GM19395 (cell line): ENCODE data around the gene SOCS3.
A peak's percentile ranks its signal among the peaks of the same experiment; 100 is the strongest.

Experiments
- ATAC-seq: cut with Tn5 transposase; IDR thresholded peaks from one replicate; pipeline ENCODE4 v1.9.1; 2021; ENCODE audit warnings: mild to moderate bottlenecking, moderate library complexity; ENCODE audit not compliant: unreplicated experiment

SOCS3 gene, protein sequence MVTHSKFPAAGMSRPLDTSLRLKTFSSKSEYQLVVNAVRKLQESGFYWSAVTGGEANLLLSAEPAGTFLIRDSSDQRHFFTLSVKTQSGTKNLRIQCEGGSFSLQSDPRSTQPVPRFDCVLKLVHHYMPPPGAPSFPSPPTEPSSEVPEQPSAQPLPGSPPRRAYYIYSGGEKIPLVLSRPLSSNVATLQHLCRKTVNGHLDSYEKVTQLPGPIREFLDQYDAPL

GRCh38 chr17:78359997-78360370, at the start of gene SOCS3:
Gene SOCS3, minus strand, starts transcription at chr17:78360077. Its CDS starts 982 bp downstream, at chr17:78359095.
- peak; percentile 42 for ATAC-seq

GRCh38 chr17:78409191-78409928, 49.5 kb upstream of the SOCS3 start:
- no peak for ATAC-seq

DNA sequence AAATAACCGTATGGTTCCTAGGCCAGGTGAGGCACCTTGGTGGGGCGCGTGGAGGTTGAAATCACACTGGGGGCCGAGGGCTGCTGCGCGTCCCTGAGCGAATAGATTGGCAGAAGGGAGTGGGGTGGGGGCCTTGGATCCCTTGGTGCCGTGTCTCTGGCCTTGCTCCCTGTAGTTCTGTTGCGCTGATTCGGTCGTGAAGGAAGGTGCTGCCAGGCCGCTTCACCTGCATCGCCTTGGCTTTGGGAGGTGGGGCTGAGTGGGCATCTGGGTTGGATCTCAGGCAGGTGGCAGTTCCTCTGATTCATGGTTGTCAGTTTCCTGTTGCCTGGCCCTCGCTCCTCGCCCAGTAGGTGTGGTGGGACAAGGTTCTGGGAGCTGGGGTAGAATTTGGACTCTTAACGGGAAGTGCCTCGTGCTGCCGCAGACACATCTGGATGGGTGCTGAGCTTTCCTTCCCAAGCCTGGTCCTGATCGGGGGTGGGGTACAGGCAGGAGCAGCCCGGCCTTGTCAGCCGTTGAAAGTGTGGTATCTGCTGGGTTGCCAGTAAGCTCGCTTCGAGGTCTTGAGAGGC, 48.7 kb upstream of the SOCS3 start:
- ATAC-seq: no peak

- ATAC-seq: no peak
Observed at GRCh38 chr17:78407387-78408000, 47.6 kb upstream of the SOCS3 start.

- no peak for ATAC-seq
Observed at GRCh38 chr17:78406920-78407319, 47.0 kb upstream of the SOCS3 start.

DNA sequence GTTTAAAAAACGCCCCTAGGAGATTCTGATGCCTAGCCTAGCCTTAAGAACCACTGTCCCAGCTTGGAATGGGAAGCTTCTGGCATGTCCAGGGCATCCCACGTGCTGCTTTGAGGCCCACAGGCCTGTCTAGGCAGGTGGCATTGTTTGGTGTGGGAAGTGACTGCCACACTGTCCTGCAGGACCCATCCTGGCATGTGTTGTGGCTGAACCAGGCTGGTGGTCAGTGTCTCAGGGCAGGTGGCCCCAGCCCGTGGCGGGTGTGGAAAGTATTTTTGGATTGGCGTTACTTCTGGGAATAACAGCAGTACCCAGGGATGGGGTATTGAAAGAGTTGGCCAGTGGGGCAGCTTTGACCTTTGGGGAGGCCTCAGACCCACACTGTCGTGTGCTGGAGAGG, 46.5 kb upstream of the SOCS3 start:
- no peak for ATAC-seq

DNA sequence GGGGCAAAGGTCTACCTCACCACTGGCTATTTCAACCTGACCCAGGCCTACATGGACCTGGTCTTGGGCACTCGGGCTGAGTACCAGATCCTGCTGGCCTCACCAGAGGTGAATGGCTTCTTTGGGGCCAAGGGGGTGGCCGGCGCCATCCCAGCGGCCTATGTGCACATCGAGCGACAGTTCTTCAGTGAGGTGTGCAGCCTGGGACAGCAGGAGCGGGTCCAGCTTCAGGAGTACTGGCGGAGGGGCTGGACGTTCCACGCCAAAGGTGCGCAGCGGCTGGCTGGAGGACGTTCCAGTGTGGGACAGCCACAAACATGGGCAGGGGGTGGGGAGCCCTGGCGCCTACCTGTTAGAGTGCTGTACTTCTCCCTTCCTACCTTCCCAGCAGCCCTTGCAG, 43.9 kb upstream of the SOCS3 start:
- ATAC-seq: no peak

DNA sequence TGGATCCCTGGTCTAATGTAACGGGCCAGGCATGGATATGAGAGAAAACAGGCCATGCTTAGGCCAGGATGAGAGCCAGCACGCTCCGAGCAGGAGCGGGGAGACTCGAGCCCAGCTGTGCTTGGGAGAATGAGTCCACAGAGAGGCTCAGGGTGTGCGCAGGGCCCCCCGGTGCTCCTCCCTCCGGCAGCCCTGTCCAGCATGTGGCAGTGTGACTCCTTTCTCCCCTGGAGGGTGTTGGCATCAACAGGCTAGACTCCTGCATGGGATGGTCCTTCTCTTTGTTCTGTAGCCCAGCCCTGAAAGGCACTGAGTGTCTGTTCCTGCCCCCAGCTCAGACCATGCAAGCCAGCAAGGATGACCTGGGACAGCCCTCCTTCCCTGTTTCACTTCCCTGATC, 42.0 kb upstream of the SOCS3 start:
- no peak for ATAC-seq

GRCh38 chr17:78401246-78401645, 41.4 kb upstream of the SOCS3 start:
- ATAC-seq: no peak

GRCh38 chr17:78400581-78401240, 40.8 kb upstream of the SOCS3 start:
- no peak for ATAC-seq

- ATAC-seq: no peak
Observed at GRCh38 chr17:78399693-78400144, 39.8 kb upstream of the SOCS3 start.

GRCh38 chr17:78399028-78399692, 39.3 kb upstream of the SOCS3 start:
- ATAC-seq: no peak

GRCh38 chr17:78398390-78398789, 38.5 kb upstream of the SOCS3 start:
- ATAC-seq: no peak

- no peak for ATAC-seq
Observed at GRCh38 chr17:78397681-78398101, 37.8 kb upstream of the SOCS3 start.

- ATAC-seq: no peak
Observed at GRCh38 chr17:78396441-78397337, 36.8 kb upstream of the SOCS3 start.

GRCh38 chr17:78395155-78395554, 35.3 kb upstream of the SOCS3 start:
- ATAC-seq: no peak

- no peak for ATAC-seq
Observed at GRCh38 chr17:78394209-78394608, 34.3 kb upstream of the SOCS3 start.

DNA sequence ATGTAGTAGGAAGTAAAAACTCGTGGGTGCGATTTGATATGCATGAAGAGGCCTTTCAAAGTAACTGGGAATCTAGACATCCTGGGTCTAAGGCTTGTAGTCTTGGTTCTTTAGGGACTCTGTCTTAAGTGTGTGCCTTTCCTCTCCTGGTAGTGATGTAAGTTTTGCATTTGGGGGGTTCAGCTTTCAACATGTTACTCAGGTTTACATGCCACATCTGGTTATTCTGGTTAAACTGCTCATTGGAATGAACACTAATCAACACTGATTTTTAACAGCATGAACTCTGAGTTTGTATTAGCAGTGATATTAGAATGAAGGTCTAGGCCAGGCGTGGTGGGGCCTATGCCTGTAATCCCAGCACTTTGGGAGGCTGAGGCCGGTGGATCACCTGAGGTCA, 33.7 kb upstream of the SOCS3 start:
- no peak for ATAC-seq

DNA sequence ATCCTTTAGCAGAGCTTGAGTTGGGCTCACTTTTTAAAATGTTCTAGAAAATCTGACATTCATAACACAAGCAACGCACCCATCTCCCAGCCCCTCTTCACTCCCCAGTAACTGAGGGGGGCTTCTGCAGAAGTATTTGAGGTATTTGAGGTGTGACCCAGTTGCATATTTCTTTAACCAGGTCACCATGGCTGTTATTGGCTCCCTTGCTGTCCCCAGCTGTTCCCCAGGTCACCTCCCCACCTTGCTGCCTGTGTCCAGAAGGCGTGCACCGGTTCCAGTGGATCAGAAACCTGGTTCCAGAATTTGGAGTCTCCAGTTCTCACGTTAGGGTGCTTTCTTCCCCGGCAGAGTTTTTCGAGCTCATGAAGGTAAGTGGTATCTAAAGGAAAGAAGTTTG, 32.4 kb upstream of the SOCS3 start:
- ATAC-seq: no peak

- ATAC-seq: no peak
Observed at GRCh38 chr17:78391843-78392242, 32.0 kb upstream of the SOCS3 start.
